ENCODE data around the gene MXRA8. TPM values are rescaled to one million over a fixed set of nuclear protein-coding genes. Genes with fewer than 3 reads are reported as not detected.

MXRA8 gene
- total and polyA plus RNA-seq, 4 donors: 38.5 to 213 (median 66.9) TPM

GRCh38 chr1:1365875-1366698 is 7.7 kb upstream of the MXRA8 start:
- WGBS, 2 donors: 84 to 85% methylated on average over 10 of the region's 10 CpGs
- Histone ChIP-seq H3K27ac (ENCODE audit: low read depth in 1 of 2, low read length in 1 of 2) (no peak overlapping the region), H3K9ac (ENCODE audit: insufficient read depth in 1 of 2, low read length in 2 of 2) (no peak overlapping the region), H3K36me3 (ENCODE audit: control insufficient read depth in 4 of 4, insufficient read depth in 4 of 4, low read length in 4 of 4) (no peaks in the 10 kb centered on the region), H3K9me3 (ENCODE audit: control insufficient read depth in 4 of 4, insufficient read depth in 3 of 4, low read length in 3 of 4) (no peaks in the 10 kb centered on the region), H3K4me1 (ENCODE audit: control insufficient read depth in 5 of 5, insufficient read depth in 5 of 5, low read length in 5 of 5) (peaks cover 0 to 10% (median 0%) of the 10 kb centered on the region in 5 donors), H3K4me3 (no peak overlapping the region), H3K27me3 (ENCODE audit: control insufficient read depth in 3 of 3, insufficient read depth in 3 of 3, low read length in 2 of 3) (no peaks in the 10 kb centered on the region)
- ATAC-seq (ENCODE audit: insufficient read depth, low FRiP score) (no peak), DNase-seq (no peak)
- no peak for TF ChIP-seq CTCF (IDR thresholded peaks at IDR 0.05; ENCODE audit: control extremely low read depth, extremely low read depth)

- Histone ChIP-seq H3K27ac (ENCODE audit: low read depth in 1 of 2, low read length in 1 of 2) (no peak overlapping the region), H3K4me3 (no peak overlapping the region), H3K36me3 (ENCODE audit: control insufficient read depth in 4 of 4, insufficient read depth in 4 of 4, low read length in 4 of 4) (no peaks in the 10 kb centered on the region), H3K4me1 (ENCODE audit: control insufficient read depth in 5 of 5, insufficient read depth in 5 of 5, low read length in 5 of 5) (peaks cover 0 to 26% (median 11%) of the 10 kb centered on the region in 5 donors), H3K27me3 (ENCODE audit: control insufficient read depth in 3 of 3, insufficient read depth in 3 of 3, low read length in 2 of 3) (peaks cover 0 to 4% (median 0%) of the 10 kb centered on the region in 3 donors), H3K9ac (ENCODE audit: insufficient read depth in 1 of 2, low read length in 2 of 2) (no peak overlapping the region), H3K9me3 (ENCODE audit: control insufficient read depth in 4 of 4, insufficient read depth in 3 of 4, low read length in 3 of 4) (peaks cover 0 to 3% (median 0%) of the 10 kb centered on the region in 4 donors)
- TF ChIP-seq CTCF (IDR thresholded peaks at IDR 0.05; ENCODE audit: control extremely low read depth, extremely low read depth): no peak
- DNase-seq (no peak), ATAC-seq (ENCODE audit: insufficient read depth, low FRiP score) (no peak)
- 82 to 84% methylated on average over 14 of the region's 14 CpGs for WGBS, 2 donors
Observed at GRCh38 chr1:1364266-1364665, 5.9 kb upstream of the MXRA8 start.

GRCh38 chr1:1361982-1362423 is 3.6 kb upstream of the MXRA8 start:
- ATAC-seq (ENCODE audit: insufficient read depth, low FRiP score): no peak
- Histone ChIP-seq H3K36me3 (ENCODE audit: control insufficient read depth in 4 of 4, insufficient read depth in 4 of 4, low read length in 4 of 4) (no peaks in the 10 kb centered on the region), H3K4me1 (ENCODE audit: control insufficient read depth in 5 of 5, insufficient read depth in 5 of 5, low read length in 5 of 5) (peaks cover 0 to 36% (median 11%) of the 10 kb centered on the region in 5 donors), H3K27ac (ENCODE audit: low read depth in 1 of 2, low read length in 1 of 2) (peak overlapping the region in 1 of 2 donors; percentile 61), H3K27me3 (ENCODE audit: control insufficient read depth in 3 of 3, insufficient read depth in 3 of 3, low read length in 2 of 3) (peaks cover 0 to 4% (median 0%) of the 10 kb centered on the region in 3 donors), H3K9me3 (ENCODE audit: control insufficient read depth in 4 of 4, insufficient read depth in 3 of 4, low read length in 3 of 4) (peaks cover 0 to 3% (median 0%) of the 10 kb centered on the region in 4 donors), H3K9ac (ENCODE audit: insufficient read depth in 1 of 2, low read length in 2 of 2) (peak overlapping the region in 1 of 2 donors; percentile 19), H3K4me3 (no peak overlapping the region)
- no peak for TF ChIP-seq CTCF (IDR thresholded peaks at IDR 0.05; ENCODE audit: control extremely low read depth, extremely low read depth)
- peak; percentile 80 to 85 (median 81) for DNase-seq
- 26 to 28% methylated on average over 13 of the region's 13 CpGs for WGBS, 2 donors

Data from lung (tissue), 12 donors.